ENCODE results near the gene PON3. TPM values are rescaled to one million over a fixed set of nuclear protein-coding genes. Genes with fewer than 3 reads are reported as not detected.

PON3 gene
- total and polyA plus RNA-seq, 2 of the 13 experiments (the other 11 are each of a cell fraction or from before 2014, with no cell fraction given): 23.6 to 37.8 TPM

- TF ChIP-seq THRA (CRISPR knock-in tag; IDR thresholded peaks at IDR 0.05; ENCODE audit: borderline replicate concordance): peak; percentile 43; the same call in 1 of the 2 replicates
- TF ChIP-seq ZBTB7A (CRISPR knock-in tag; IDR thresholded peaks at IDR 0.05): no peak
- no peak for TF ChIP-seq ZNF503 (CRISPR knock-in tag; IDR thresholded peaks at IDR 0.05)
- no peak for TF ChIP-seq MED13 (CRISPR knock-in tag; IDR thresholded peaks at IDR 0.05)
- no peak for TF ChIP-seq MXD1 (CRISPR knock-in tag; IDR thresholded peaks at IDR 0.05)
- no peak for TF ChIP-seq SAP130 (CRISPR knock-in tag; IDR thresholded peaks at IDR 0.05; ENCODE audit: low read depth)
- peak; percentile 19; the same call in 1 of the 2 replicates for TF ChIP-seq TFE3 (CRISPR knock-in tag; IDR thresholded peaks at IDR 0.05)
- no peak for TF ChIP-seq TCF12 (IDR thresholded peaks at IDR 0.05)
- no peak for TF ChIP-seq TCF12 (CRISPR knock-in tag; IDR thresholded peaks at IDR 0.05)
- no peak for TF ChIP-seq ARID2 (CRISPR knock-in tag; IDR thresholded peaks at IDR 0.05; ENCODE audit: borderline replicate concordance)
- no peak for TF ChIP-seq ZNF704 (CRISPR knock-in tag; IDR thresholded peaks at IDR 0.05; ENCODE audit: borderline replicate concordance)
- no peak; the same call in 1 of the 2 replicates for TF ChIP-seq HDAC1 (CRISPR knock-in tag; IDR thresholded peaks at IDR 0.05)
- no peak for TF ChIP-seq TIGD3 (CRISPR knock-in tag; IDR thresholded peaks at IDR 0.05; ENCODE audit: borderline replicate concordance)
- TF ChIP-seq XBP1 (CRISPR knock-in tag; IDR thresholded peaks at IDR 0.05): no peak
- TF ChIP-seq SMARCC2 (IDR thresholded peaks at IDR 0.05): no peak
- TF ChIP-seq ZNF432 (CRISPR knock-in tag; IDR thresholded peaks at IDR 0.05; ENCODE audit: borderline replicate concordance): no peak
- no peak for TF ChIP-seq ZNF607 (CRISPR knock-in tag; IDR thresholded peaks at IDR 0.05; ENCODE audit: borderline replicate concordance)
- TF ChIP-seq ZFP1 (CRISPR knock-in tag; IDR thresholded peaks at IDR 0.05): no peak; the same call in 1 of the 2 replicates
- TF ChIP-seq AGO2 (optimal IDR thresholded peaks at IDR 0.05; ENCODE audit: low read depth, low read length): no peak
- no peak for TF ChIP-seq AKAP8 (CRISPR knock-in tag; IDR thresholded peaks at IDR 0.05)
- TF ChIP-seq ZNF256 (CRISPR knock-in tag; conservative IDR thresholded peaks at IDR 0.05): no peak
- TF ChIP-seq SATB2 (CRISPR knock-in tag; IDR thresholded peaks at IDR 0.05): no peak
- TF ChIP-seq RBFOX2 (IDR thresholded peaks at IDR 0.05; ENCODE audit: low read depth, low read length): peak; percentile 51; the same call in 1 of the 2 replicates
Measured at GRCh38 chr7:95441042-95441823, 45.1 kb upstream of the PON3 start (continued).

Measured in HepG2 (cell line).